Pons (tissue), 1 donor: ENCODE results near the gene IFT20.
"Not testable (repeated sequence)": the region's sequence is repeated elsewhere in the genome, so short reads cannot be mapped to it uniquely, and the experiment has no call there.

ENCODE experiments used
- DNase-seq: peaks from one replicate; pipeline ENCODE4 v3.0.0-alpha.2; 2016; ENCODE audit warnings: low spot score

Gene IFT20

DNA sequence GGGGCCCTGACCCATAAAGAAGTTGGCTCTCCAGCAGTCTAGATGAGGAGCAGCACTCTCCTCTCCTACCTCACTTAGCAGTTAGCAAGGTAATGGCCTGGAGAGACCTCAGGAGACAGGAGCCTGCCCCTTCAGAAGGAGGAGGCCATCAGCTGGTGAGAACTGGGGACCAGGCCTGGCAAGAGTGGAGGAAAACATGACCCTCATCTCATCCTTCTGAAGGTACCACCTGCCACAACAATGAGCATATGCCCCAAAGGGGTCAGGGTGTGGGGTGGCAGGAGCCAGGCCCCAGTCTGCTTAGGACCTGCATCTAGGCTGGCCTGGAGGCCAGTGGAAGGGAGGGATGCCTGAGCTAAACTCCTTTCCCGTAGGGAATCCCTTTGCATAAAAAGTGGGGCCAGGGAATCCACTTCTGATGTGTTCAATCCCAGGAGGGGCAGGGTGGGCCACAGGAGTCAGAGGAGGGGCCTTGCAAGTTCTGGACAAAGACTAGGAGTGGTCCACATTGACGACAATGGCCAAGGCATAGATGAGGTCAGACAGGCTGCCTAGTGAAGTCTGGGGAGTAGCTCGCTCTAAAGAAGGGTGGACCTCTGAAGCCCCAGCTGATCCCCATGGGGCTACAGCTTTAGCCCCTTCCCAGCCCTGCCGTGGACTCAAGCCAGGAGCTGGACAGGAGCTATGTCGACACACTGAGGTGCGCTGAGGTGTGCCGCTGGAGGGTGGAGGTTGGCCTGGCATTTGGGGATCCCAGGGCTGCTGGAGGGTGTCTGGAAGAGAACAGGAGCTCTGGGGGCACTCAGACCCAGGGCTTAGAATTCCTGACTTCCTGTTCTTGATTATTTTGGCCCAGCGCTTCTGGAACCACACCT is 28.7 kb upstream of the IFT20 start:
- DNase-seq: no peak

DNA sequence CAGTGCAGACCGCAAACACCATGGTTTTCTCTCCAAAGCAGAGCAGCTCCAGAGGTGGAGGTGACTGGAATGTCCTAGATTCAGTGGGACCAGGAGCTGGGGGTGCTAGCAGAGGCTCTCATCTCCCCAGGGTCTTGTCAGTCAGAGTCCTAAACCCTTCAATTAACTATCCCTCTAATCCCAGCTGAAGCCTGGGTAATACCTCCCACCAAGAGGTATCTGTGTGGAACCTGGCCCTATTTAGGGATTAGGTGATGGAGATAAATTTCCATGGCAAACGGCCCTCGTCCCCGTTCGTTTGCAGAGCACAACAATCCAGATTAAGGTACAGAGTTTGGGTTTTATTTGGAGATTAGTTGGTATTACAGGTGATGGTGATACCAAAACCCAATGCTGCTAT is 27.9 kb upstream of the IFT20 start:
- no peak for DNase-seq

DNA sequence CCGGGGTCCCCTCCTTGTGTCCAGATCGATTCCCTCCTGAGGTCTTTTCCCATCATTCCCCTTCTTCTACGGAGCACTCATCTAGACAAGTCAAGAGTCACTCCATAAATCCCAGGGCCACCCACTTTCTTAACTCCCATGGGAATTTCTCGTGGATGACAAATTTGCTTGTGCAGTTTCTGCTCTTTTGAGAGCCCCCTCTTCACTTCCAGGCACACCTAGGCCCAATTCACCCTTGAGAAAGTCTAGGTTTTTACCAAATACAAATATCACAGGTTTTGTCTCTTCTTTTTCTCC is 22.6 kb upstream of the IFT20 start:
- no peak for DNase-seq

DNA sequence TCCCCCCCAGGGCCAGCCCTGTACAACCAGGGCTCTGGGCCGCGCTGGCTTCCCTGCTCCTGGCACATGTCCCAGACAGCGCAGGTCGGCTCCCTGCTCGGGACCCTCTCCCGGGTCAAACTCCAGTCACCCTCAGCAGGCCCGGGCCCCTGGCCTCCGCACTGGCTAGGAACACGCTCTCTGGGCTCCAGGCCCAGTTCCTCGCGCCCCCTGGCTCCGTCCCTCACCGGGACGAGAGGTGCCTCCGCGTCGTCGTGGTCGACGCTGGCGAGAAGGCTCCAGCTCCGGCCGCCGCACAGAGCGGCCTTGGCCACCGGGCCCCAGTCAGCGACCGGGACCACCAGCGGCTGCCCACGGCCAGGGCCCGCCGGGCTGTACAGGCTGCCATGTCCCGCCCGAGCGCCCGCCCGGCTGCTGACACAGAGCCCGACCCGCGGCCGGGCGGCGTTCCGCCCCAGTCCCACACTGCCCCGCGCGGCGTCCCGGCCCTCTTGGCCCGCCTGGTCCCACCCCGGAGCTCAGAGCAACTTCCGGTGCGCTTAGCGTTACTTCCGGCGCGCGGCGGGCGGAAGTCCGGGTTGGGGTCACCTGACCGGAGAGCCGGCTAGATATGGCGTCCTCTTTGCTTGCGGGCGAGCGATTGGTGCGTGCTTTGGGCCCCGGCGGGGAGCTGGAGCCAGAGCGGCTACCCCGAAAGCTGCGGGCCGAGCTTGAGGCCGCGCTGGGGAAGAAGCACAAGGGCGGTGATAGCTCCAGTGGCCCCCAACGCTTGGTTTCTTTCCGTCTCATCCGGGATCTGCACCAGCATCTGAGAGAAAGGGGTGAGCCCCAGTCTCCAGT is 22.0 kb upstream of the IFT20 start, which contains the start of gene POLDIP2:
POLDIP2 (minus strand) TSS at position 467 of the 840 bp plus-strand sequence; CDS start at position 388, 79 bp downstream.
- peak; percentile 89 for DNase-seq

DNA sequence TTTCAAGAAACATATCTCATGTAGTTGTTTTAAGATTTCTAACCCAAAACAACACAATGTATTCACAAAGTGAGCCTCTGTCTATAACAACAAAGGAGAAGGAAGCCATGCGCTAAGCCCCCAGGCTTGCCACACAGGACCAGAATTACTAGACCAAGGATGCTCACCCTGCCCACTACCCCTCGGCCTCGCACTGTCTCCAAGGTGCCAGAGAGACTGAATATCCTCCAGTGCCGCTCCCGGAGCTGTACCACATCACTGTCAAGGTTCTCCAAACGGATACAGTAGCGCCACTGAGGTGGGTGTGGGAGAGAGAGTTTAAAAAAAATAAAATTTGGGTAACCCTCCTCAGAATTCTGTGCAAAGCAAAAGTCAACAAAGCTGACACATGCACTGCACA is 15.0 kb upstream of the IFT20 start:
- DNase-seq: no peak

DNA sequence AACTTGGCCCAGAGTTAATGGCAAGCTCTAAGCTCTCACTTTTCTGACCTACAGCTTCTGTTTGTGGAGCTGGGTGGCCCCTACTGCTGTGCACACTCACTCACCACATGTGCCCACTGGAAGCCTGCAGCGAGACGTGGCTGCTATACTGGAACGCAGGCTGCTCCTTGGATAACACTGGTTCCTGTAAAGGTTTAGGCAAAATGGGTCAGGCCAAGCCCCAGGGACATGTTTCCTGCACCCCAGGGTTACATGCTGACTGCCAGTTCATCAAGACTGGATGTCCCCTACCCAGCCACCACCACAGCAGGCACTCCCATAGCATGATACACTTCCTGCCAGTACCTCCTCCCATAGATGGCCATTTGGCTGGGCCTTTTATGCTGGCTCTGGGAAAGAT is 13.7 kb upstream of the IFT20 start:
- DNase-seq: no peak

DNA sequence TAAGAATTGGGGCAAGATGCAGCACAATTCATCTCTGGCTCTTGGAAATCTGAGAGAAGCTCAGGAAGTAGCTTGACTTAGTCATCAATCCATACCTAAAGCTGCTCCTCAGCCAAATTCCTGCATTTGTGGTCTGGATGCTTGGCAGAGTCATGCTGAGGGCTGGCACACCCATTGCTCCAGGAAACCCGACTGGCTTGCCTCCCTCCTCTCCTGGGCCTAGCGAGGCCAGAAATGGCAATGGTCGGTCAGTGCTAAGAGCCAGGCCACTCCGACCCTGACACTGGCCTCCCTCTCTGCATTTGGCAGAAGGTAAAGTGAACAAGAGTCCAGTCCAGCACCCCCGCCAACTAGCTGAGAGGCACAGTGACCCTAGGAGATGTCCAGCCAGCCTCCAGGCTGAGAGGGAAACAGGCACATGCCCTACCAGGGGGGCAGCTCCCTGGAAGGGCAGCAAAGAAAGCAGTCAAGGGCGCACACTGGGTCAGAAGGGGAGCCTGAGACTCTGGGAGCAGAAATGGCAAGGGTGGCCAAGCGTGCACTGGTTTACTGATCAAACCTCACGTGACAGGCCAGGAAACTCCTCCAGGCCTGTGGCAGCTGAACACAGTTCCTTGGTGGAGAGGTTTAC is 12.1 kb upstream of the IFT20 start:
- no peak for DNase-seq

DNA sequence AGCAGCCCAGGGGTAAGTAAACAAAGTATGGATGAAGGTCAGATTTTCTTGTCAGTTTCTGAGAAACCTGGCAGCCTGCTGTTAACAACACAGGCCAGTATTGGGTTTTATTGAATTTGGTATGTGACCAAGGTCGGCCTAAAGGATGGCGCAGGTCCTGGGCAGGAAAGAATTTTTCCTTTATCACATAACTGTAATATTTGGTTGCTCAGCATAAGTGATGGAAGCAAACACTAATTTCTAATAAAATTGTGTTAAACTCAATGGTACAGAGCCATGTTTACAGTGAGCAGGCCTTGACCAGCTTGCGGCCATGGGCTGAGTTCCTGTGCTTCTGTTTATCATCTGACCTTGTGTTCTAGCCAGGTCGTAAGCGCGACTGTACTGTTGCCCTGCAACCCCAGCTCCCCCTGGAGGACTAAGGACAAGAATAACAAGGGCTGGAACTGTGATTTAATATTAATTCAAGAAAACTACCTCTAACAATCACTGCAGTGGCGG is 11.5 kb upstream of the IFT20 start:
- no peak for DNase-seq

DNA sequence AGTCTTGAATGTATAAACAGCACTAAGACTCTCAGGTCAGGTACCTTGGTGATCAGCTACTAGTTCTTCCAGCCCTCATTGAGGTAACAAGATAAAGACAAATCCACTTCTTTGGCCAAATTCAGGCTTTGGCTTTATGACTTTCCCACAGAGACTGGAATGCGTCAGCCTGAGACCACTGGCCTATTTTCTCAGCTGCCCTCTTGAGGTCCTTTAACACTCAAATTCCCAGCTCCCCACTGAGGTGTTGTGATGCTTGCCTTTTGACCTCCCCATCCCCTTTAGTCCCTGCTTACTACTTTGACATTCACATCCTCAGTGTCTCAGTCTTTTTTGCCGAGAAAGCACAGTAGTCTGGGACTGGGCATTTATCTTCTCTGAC is 10.9 kb upstream of the IFT20 start:
- DNase-seq: no peak

DNA sequence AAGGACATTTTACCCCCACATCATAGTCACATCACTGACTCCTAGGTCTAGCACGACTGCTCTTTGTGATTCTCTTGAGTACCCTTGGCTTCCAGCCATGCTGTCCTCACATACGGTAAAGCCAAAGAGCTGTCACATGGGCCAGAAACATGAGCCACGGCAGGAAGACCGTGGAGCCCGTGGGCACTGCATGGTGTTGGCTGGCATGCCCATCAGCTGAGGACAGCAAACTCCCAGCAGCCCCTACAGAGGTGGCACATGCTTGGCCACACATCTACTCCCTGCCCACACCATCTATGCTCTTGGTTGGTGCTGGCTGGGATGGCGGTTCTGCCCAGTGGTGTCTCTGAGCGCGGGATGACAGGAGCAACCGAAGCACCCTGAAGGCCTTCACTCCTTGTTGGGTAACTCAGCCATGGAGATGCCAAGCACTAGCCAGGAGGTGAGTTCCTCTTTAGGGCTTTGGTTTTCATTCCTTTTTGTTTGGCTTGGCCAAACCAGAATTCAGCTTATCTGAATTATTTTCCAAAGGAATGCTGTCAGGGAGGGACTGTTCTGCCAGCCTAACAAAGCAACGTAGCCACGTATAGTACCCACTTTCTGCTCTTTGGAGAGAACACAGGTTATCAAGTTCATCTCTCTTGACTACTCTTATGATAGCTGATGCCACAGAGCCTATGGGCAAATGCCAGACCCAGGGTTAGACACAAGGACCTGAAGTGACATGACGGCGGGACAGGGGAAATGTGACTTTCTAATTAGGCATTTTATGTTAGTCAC is 10.3 kb upstream of the IFT20 start:
- no peak for DNase-seq

DNA sequence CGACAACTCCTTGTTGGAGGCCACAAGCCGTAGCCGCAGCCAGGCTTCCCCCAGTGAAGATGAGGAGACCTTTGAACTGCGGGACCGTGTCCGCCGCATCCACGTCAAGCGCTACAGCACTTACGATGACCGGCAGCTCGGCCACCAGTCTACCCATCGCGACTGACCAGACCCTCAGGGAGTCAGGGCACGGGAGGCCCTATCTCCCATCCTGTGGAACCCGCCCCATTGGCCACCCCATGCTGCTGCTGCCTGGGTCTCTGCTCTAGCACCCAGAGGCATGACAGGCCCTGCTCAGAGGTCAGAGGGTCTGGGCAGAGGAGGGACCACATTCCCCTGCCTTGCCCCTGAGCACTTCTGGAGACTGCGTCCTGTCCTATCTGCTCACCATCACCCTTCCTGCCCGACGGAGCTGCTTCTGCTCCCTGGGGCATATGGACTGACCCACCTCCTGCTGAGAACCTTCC is 9.2 kb upstream of the IFT20 start:
- no peak for DNase-seq

DNA sequence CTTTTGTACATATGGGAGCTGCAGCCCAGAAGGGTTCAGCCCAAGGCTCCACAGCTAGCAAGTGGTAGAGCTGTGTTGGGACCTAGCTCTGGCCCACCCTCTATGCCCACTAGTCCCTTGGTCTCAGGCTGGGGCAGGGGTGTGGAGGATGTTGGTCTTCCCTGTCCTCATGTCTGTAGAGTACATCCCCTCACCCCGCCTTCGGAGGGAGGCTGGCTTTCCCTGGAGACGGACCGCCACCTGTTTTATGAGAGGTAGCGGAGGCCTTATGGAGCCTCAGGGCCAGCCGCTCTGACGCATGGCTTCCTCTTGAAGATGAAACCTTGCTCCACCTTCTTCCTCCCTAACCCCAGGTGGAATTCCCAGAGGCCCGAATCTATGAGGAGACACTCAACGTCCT is 8.7 kb upstream of the IFT20 start:
- no peak for DNase-seq

DNA sequence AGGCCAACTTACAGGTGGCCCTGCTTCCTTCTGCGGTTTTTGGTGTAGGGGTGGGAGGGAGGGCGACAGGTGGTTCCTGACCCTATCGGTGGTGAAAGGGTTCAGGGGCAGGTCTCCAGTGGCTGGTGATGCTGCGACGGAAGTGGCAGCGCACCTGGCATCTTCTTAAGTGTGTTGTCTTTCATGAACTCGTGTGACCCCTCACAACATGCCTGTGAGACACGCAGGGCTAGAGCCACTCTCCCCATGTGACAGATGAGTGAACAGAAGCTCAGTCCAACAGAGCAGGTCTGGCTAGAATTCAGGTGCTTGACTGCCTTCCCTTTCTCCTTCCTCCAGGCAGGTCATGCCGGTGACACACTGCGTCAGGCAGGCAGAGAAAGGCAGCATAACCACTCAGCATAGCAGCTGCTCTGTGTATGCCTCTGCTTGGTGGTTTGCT is 8.2 kb upstream of the IFT20 start:
- DNase-seq: no peak

DNA sequence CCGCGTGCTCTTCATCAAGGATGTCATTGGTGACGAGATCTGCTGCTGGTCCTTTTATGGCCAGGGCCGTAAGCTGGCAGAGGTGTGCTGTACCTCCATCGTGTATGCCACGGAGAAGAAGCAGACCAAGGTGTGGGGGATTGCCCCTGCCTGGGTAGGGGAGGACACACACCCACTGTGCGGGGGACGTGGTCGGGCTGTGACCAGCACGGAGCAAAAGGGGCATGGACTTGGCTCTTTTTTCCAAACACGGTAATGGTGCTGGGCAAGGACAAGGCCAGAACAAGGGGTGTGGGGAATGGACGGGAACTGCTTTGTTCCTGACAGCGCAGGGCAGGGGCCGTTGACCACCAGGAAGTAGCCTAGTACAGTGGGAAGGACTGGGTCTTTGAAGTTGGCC is 7.0 kb upstream of the IFT20 start:
- DNase-seq: no peak

DNA sequence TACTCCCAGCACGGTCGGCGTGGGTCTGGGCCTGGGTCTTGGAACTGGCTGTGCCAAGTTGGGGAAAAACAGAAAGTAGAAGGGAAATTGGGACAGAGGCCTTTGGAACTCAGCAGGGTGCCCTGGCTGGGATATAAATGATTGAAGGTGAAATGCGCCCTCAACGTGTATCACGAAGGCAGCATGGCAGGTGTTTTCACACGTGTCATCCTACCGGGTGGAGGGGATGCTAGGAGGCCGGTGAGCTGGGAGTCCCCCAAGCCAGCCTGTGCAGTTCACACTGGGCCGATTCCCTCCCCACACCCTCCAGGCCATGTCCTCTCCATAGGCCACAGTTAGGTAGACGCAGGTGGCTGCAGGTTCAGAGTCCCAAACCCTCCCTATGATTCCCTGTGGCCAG is 6.2 kb upstream of the IFT20 start:
- DNase-seq: no peak

DNA sequence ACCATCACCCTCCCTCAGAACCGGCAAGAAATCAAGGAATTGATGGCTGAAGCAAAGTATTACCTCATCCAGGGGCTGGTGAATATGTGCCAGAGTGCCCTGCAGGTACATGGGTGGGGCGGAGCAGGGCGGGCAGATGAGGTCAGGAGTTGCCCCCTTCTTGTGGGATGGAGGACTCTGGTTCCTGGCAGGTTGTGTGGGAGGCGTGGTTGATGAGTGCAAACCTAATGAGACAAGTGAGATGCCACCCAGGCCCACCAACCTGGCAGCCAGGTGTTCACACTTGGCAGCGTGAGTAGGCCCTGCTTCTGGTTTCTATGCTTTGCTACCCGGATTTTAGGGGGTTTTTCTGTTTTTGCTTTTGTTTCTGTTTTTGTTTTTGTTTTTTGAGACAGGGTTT is 5.1 kb upstream of the IFT20 start:
- DNase-seq: no peak

DNA sequence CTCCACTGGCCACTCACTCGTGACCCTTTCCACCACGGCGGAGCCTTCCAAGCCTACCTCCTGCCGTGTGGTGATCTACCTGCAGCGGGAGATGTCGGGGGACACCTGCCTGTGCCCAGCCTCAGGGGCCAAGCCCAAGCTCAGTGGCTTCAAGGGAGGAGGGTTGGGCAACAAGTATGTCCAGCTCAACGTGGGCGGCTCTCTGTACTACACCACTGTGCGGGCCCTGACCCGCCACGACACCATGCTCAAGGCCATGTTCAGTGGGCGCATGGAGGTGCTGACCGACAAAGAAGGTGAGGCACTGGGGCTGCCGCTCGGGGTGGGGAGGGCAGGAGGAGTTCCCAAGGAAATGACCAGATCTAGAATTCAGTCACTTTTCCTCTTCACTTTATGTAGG is 4.2 kb upstream of the IFT20 start:
- DNase-seq: no peak

DNA sequence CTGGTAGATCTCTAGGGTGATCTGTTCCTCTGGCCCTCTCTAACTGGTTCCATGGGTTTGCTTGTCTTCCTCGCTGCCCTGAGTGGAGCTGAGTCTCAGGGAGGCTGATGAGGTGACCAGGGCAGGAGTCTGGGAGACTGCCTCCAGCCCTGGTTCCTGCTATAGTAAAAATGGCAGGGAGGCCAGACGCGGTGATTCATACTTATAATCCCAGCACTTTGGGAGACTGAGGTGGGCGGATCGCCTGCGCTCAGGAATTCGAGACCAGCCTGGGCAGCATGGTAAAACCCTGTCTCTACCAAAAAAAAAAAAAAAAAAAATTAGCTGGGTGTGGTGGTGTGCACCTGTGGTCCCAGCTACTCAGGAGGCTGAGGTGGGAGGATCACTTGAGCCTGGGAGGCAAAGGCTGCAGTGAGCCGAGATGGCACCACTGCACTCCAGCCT is 3.5 kb upstream of the IFT20 start:
- not testable (repeated sequence) for DNase-seq

DNA sequence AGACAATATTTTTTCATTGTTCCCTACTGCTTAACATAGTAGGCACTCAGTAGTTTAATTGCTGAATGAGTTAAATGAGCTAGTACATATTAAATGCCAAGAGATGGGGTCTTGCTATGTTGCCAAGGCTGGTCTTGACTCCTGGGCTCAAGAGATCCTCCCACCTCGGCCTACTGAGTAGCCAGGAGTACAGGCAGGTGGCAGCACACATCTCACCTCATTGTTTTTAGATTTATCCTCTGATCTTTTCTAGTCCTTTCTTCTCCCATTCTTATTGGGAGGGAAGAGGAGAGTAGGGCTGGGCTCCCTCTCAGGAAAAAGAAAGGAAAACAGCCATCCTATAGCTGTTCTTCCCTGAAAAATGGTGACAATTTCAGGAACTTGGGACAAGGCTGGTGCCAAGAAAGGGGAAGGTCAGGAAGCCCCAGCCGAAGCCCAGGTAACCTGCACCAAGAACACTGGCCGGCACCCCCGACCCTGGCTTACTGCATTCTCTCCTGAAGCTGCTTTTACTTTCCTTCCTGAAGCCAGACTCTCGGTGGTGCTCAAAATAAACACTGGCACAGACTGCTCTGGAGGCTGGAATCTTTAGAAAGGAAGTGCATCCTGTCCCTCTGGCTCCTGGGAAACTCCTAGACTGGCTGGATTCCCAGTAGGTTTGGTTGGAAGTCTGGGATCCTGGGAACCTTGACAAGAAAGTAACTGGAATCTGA is 2.9 kb upstream of the IFT20 start:
- no peak for DNase-seq

DNA sequence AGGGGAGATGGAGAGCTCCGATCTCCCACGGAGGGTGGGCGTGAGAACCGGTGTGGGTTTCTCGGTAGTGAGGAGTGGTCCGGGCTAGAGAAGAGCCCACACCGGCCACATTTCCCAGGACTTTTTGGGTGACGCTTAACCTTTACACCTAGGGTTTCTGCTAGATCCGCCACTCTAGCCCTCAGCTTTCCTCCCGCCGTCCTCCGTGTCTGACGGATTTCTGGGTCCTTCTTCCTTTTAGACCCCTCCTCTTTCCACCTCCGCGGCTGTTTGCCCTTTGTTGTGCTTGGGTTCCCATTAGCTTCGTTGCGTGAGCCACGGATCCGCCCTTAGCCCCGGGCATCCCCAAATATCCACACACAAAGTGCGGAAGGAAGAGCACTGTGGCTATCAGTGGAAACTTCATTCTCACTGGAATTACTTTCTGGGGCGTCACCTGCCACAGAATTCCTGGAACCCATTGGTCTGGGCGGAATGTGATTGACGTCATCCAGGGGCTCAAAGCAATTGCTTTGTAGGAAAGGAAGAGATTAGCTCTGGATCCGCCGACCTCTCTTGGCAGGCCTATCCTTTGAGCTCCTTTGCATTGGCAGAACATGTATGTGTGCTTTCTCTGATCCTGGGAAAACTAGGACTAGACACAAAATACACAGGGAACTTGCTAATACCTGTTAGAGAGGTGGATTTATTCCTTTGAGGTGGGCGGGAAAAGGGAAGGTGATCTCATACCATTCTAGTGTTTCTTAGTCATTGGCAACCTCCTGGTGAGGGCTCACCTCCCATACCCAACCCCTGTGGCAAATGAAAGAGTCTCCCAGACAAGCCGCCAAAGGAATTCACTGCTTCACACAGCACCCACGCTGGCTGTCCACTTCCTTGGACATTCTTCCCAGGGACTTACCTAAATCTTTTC is 943 bp upstream of the IFT20 start:
- DNase-seq: peak; percentile 42
